HG03139 (cell line): ENCODE measurements around the gene NNMT.

Source experiments
- ATAC-seq: cut with Tn5 transposase; IDR thresholded peaks from one replicate; pipeline ENCODE4 v1.9.1; 2021; ENCODE audit not compliant: unreplicated experiment

The NNMT gene

DNA sequence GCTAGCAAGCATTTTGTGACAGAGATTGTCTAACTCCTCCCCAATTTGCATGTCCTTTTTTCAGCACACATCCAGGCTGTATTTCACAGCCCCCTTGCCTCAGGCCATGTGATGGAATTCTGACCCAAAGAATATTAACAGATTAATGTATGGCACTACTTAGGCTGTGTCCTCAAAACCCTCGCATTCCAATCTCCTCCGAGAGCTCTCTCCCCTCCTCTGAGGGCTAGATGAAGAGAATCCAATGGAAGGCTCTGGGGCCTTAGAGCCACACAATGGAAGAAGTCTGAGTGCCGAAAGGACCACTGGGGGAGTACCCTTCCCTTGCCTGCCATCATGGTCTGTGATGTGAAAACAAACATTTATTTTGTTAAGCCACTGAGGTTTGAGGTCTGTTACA, 13.7 kb upstream of the NNMT start:
- ATAC-seq = no peak

DNA sequence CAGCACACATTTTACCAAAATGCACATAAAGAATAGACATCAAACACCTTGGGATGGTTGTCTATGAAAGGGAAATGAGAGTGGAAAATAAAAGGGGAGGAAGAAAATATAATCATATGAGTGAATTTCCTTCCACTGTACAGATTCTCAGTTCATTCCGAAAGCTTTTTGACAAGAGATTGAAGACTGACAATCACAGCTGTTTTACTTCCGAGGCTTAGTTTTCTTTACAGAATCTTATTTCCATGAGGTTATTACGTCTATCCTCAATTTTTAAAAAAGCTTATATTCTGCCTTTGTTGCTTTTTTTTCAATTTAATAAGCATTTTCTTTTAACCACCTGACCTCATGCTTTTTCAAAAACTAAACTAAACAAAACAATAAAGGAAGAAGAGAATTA, 12.8 kb upstream of the NNMT start:
- ATAC-seq = no peak

DNA sequence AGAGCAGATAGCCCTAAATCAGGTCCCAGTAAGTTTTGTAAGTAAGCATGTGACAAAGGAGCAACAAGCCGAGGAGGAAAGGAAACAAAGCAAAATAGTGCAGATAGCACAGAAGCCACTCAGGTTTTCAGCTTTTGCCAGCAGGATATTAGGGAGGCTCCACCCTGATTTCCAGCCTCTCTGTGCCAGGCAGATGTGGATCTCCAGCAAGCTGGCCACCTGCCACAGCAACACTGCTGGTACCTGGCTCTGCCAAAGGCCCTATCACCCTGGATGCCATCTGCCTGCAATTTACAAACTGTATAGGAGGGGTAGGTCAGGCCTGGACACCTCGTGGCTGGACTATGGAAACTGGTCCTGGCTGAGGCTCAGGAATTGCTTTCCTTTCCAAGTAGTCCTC, 12.2 kb upstream of the NNMT start:
- no peak for ATAC-seq

DNA sequence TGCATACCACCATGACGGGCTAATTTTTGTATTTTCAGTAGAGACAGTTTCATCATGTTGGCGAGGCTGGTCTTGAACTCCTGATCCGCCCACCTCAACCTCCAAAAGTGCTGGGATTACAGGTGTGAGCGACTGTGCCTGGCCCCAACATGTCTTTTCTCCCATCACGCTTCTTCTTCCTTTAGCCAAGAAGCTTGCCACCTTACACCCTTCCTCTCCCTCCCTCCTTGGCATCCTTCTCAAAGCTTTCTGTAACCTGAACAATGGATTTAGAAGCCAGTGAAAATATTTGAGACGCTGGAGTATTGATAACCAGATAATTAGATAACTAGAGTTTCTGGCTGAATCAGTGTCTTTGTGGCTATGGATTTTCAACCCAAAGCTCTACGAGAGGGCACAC, 11.3 kb upstream of the NNMT start:
- no peak for ATAC-seq

- no peak for ATAC-seq
These were observed 10.6 kb upstream of the NNMT start for GRCh38 chr11:114285599-114285998.

- ATAC-seq = no peak
These were observed 10.0 kb upstream of the NNMT start for GRCh38 chr11:114286229-114286628.

GRCh38 chr11:114287154-114287553, 9.0 kb upstream of the NNMT start:
- no peak for ATAC-seq

- no peak for ATAC-seq
These were observed 8.1 kb upstream of the NNMT start for GRCh38 chr11:114288136-114288535.

GRCh38 chr11:114289779-114290178, 6.4 kb upstream of the NNMT start:
- no peak for ATAC-seq

DNA sequence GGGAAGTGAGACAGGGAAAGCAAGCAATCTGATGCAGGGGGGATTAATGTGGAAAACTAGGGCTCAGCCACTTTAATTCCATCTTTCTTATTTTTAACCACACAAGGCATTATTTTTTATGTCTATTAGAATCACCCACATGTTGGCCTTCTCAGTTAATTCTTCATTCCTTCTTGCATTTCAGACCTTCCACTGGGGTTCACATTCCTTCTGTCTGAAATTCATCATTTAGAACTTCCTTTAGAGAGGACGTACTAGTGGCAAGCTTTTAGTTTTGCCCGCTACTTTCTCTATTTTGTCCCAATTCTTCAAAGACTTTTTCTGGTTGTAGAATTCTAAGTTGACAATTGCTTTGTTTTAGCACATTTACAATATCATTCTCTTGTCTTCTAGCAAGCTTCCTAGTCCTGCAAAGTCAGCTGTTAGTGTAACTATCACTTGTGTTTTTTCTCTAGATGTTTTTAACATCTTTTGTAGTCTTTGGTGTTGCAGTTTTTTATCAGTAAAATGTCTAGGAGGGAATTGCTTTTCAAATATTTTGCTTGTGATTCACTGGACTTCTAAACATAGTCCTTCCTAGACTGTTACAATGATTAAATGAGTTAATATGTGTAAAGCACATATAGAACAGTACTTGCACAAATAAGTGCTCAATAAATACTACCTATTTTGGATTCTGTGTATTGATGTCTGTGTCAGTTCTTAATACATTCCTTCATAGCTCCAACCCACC, 5.5 kb upstream of the NNMT start:
- no peak for ATAC-seq

GRCh38 chr11:114291381-114291780, 4.8 kb upstream of the NNMT start:
- ATAC-seq = no peak

- ATAC-seq = no peak
These were observed 4.1 kb upstream of the NNMT start for GRCh38 chr11:114291842-114292680.

GRCh38 chr11:114293201-114293711, 2.9 kb upstream of the NNMT start:
- ATAC-seq = no peak

DNA sequence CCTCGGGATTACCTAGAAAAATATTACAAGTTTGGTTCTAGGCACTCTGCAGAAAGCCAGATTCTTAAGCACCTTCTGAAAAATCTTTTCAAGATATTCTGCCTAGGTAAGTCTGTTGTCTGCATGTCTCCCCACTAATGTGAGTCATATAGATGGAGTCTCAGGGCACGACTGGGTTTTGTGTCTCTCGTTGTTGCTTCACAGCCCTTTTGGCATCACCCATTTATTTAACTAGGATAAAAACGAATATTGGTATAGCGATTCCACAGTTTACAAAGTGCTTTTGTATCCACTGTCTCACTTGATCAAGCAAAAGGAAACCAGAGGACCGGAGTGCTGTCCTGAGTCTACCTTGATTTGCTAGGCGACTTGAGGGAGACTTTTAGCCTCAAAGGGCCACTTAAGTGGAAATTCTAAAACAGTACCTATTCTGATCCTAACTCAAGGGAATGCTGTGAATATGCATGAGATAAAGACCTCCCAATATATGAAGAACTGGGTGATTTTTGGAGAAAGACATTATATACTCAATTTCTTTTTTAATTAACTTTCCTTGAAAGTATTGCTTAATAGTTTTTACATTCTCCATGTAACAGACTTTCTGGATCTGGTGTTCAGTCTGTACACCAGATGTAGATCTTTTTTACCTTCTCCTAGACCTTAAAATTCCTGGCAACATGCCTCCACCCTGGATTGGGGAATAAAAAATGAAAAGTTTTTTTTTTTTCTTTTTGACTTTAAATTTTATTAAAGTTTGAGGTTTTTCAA, 590 bp downstream of the NNMT start:
- no peak for ATAC-seq

DNA sequence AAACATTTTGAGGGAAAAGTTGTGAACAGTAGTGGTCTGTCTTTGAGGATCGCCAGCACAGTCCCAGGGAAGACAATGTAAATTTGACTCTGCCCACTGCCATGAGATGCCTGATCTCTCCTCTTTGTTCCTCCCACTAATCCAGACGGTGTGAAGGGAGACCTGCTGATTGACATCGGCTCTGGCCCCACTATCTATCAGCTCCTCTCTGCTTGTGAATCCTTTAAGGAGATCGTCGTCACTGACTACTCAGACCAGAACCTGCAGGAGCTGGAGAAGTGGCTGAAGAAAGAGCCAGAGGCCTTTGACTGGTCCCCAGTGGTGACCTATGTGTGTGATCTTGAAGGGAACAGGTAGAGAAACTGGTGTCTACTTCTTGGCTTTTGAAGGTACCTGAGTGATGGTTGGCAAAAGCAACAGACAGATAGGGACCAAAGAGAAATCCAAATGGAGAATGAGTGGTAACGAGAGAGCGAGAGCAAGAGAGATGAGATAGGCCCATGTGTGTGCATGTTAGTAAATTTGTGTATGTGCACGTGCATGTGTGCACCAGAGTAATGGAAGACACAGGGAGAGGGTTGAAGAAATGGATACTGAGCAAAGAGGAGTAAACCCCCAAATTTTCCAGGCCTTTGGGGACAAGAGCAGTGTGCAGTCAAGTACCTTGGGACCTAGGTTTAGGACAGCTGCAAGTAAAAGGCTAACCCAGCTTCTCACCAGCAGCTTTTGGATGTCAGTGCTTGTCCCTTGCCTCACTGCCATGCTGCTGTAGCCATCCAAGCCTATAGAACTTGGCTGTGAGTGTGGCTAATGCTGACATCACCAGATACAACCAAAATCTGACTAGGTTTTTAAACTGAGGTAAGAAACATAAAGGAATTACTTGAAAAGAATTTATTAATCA, 1.9 kb downstream of the NNMT start:
- ATAC-seq = no peak

- ATAC-seq = no peak
These were observed 2.5 kb downstream of the NNMT start for GRCh38 chr11:114298710-114299109.

DNA sequence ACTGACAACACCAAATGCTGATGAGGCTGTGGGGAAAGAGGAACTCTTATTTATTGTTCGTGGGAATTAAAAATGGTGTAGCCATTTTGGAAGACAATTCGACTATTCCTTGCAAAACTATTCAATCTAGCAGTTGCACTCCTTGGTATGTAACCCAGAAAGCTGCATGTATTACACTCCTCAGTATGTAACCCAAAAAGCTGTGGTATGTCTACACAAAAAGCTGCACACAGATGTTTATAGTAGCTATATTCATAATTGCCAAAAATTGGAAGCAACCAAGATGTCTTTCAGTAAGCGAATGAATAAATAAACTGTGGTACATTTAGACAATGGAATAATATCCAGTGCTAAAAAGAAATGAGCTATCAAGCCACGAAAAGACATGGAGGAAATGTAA, 4.9 kb downstream of the NNMT start:
- ATAC-seq = no peak

DNA sequence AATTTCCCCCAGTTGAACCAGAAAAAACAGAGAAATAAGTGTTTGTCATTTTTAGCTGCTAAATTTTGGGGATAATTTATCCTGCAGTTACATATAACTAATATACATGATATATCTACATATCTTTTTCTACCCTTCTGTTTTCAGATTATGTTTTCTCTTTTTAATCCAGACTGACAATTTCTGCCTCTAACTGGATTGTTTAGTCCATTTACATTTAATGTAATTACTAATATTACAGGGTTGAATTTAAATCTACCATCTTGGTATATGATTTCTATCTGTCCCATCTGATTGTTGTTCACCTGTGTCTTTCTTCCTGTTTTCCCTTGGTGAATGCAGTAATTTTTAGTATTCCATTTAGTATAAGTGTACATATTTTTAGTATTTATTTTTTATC, 5.7 kb downstream of the NNMT start:
- ATAC-seq = no peak

DNA sequence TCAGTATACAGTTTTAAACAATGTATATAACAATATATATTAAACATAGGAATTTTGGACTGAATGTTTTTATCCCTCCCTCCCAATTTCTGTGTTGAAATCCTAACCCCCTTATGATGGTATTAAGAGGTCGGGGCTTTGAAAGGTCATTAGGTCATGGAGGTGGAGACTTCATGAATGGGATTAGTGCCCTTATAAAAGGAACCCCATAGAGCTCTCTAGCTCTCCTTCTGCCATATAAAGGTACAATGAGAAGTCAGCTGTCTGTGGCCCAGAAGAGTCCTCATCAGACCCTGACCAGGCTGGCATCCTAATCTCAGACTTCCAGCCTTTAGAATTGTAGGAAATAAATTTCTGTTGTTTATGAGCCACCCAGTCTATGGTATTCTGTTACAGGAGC, 6.5 kb downstream of the NNMT start:
- ATAC-seq = no peak

GRCh38 chr11:114304065-114304464, 7.9 kb downstream of the NNMT start:
- ATAC-seq = no peak

GRCh38 chr11:114304969-114305368, 8.8 kb downstream of the NNMT start:
- no peak for ATAC-seq
